Testis (tissue), 3 donors: ENCODE measurements around the gene PLXDC2. TPM values are rescaled to one million over a fixed set of nuclear protein-coding genes. Genes with fewer than 3 reads are reported as not detected.

ENCODE experiments used
- DNase-seq: peaks from one replicate; pipeline ENCODE4 v3.0.0-alpha.2; 2019
- H3K27ac ChIP-seq, 2 donors: fragments of 200-600 bp; sonication (generic); one replicate each; pipeline ENCODE4 v1.5.1; 2019
- H3K27me3 ChIP-seq: fragments of 200-600 bp; sonication (generic); one replicate; pipeline ENCODE4 v1.5.1; 2019
- H3K36me3 ChIP-seq: fragments of 200-600 bp; sonication (generic); one replicate; pipeline ENCODE4 v1.5.1; 2017; ENCODE audit warnings: low read depth; ENCODE audit errors: missing control alignments
- H3K4me1 ChIP-seq: fragments of 200-600 bp; sonication (generic); one replicate; pipeline ENCODE4 v1.5.1; 2019
- H3K4me3 ChIP-seq, 2 donors: fragments of 200-600 bp; sonication (generic); one replicate each; pipeline ENCODE4 v1.5.1; 2017 to 2019
- H3K9me3 ChIP-seq: fragments of 200-600 bp; sonication (generic); one replicate; pipeline ENCODE4 v1.5.1; 2017
- CTCF ChIP-seq, 3 experiments: fragments of 450-650 bp in 2 of 3; fragments of 200-600 bp in 1 of 3; sonication (generic) in 1 of 3; IDR thresholded peaks; one replicate each; pipeline ENCODE4 v1.5.1; 2016 to 2019; ENCODE audit warnings: antibody characterized with exemption in 3 of 3, mild to moderate bottlenecking in 2 of 3, moderate library complexity in 1 of 3
- POLR2A ChIP-seq: fragments of 450-650 bp; IDR thresholded peaks from one replicate; pipeline ENCODE4 v1.6.1; 2017; ENCODE audit warnings: antibody characterized with exemption, mild to moderate bottlenecking, moderate library complexity
- WGBS, 2 donors: methylation state at CpG; one replicate each; pipeline ENCODE4 v1.1.5; 2018; 5-methylcytosine and 5-hydroxymethylcytosine counted together
- intact Hi-C: fragments of 100-400 bp; cut with DNase I; formaldehyde crosslinking; loops from one replicate; pipeline ENCODE4 v1.15.1; 2023; ENCODE audit warnings: low total_unique reads
- polyA plus RNA-seq: library from polyadenylated mRNA; stranded (reverse); fragments of 350-450 nt; fragmentation: Illumina TruSeq; extraction: RNeasy Lipid Tissue Mini Kit (QIAGEN cat#74804); gene quantifications from one replicate; pipeline ENCODE4 v1.2.3, GENCODE V29; 2014; ENCODE audit warnings: low read depth, low replicate concordance; ENCODE audit not compliant: insufficient read depth
- total RNA-seq, 2 donors: library from RNA; depleted of rRNA; stranded (reverse); fragments of >200 nt; gene quantifications; one replicate each; pipeline ENCODE4 v1.2.3, GENCODE V29; 2016

The PLXDC2 gene
- total and polyA plus RNA-seq, 3 donors from 2014 or later, result 27.5 to 81.7 (median 53.6) TPM

- TF ChIP-seq CTCF (IDR thresholded peaks at IDR 0.05) (no peak), POLR2A (no peak)
- peaks cover 11% of the 10 kb centered on the region for H3K4me1 ChIP-seq
- 55 to 85% methylated on average over 4 of the region's 4 CpGs for WGBS, 2 donors
- intact Hi-C loops, result no loop called here
- no peak overlapping the region for H3K4me3 ChIP-seq
- DNase-seq, result no peak
- H3K9me3 ChIP-seq, result no peaks in the 10 kb centered on the region
- H3K36me3 ChIP-seq, result no peaks in the 10 kb centered on the region
- no peaks in the 10 kb centered on the region for H3K27me3 ChIP-seq
- no peak overlapping the region for H3K27ac ChIP-seq
These were observed 291.8 kb downstream of the PLXDC2 start for GRCh38 chr10:20108021-20108420.

GRCh38 chr10:20109613-20110012 lies 293.4 kb downstream of the PLXDC2 start:
- H3K4me3 ChIP-seq, result no peak overlapping the region
- H3K4me1 ChIP-seq, result peaks cover 11% of the 10 kb centered on the region
- WGBS, 2 donors, result 32 to 44% methylated on average over 4 of the region's 4 CpGs
- H3K36me3 ChIP-seq, result no peaks in the 10 kb centered on the region
- TF ChIP-seq POLR2A (no peak), CTCF (IDR thresholded peaks at IDR 0.05) (no peak)
- intact Hi-C loops, result no loop called here
- H3K27ac ChIP-seq, result peak overlapping the region in 1 of 2 donors; percentile 56
- no peaks in the 10 kb centered on the region for H3K9me3 ChIP-seq
- no peaks in the 10 kb centered on the region for H3K27me3 ChIP-seq
- no peak for DNase-seq

- Histone ChIP-seq H3K27ac (peak overlapping the region; percentile 56 to 68), H3K4me1 (peaks cover 11% of the 10 kb centered on the region), H3K4me3 (no peak overlapping the region), H3K27me3 (no peaks in the 10 kb centered on the region), H3K9me3 (no peaks in the 10 kb centered on the region), H3K36me3 (no peaks in the 10 kb centered on the region)
- intact Hi-C loops, result no loop called here
- DNase-seq, result peak; percentile 53
- no peak for TF ChIP-seq POLR2A
- no peak for TF ChIP-seq CTCF (IDR thresholded peaks at IDR 0.05)
- WGBS, 2 donors, result 29 to 46% methylated on average over 7 of the region's 7 CpGs
These were observed 294.2 kb downstream of the PLXDC2 start for GRCh38 chr10:20110125-20111100.

GRCh38 chr10:20114179-20114578 lies 297.9 kb downstream of the PLXDC2 start:
- no peak for TF ChIP-seq POLR2A
- TF ChIP-seq CTCF (IDR thresholded peaks at IDR 0.05), result no peak
- Histone ChIP-seq H3K27me3 (no peaks in the 10 kb centered on the region), H3K36me3 (no peaks in the 10 kb centered on the region), H3K4me1 (peaks cover 11% of the 10 kb centered on the region), H3K9me3 (no peaks in the 10 kb centered on the region), H3K4me3 (no peak overlapping the region), H3K27ac (no peak overlapping the region)
- no peak for DNase-seq
- intact Hi-C loops, result no loop called here
- 84 to 94% methylated on average over 5 of the region's 5 CpGs for WGBS, 2 donors
